OCI-M2 (cell line): Measurements from ENCODE around the gene AHRR.

ENCODE experiments used
- DNase-seq: peaks from one replicate; lab custom pipeline; 2025; ENCODE audit not compliant: unreplicated experiment; lab: John Stamatoyannopoulos, UW

Gene AHRR

DNA sequence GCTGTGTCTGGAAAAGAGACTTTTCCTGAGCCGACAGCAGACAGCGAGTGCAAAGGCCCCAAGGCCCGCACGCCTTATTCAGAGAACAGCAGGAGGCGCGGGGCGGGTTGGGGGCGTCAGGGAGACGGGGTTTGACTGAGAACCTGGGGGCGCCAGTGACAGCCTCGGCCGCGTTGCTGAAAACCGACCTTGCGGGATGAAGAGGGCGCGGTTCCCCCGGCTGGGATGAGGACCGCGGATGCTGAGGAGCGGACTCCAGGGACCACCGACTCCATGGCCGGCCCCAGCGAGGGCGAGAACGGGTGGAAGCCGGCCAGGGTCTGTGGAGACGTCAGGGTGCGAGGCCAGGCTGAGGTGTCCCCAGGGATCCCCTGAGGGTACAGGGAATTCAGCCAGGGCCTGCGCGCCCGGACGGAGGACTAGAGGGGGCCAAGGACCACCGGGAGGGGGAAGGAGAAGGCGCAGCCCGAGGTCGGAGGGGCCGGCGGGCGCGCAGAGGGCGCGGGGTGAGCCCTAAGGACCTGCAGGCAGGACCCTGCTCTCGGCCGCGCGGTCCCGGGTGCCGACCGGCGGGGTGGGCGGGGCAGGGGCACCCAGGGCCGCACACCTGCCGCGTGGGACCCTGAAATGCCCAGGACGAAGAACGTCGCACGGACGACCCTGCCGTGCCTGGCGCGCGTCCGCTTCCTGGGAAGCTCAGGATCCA, 837 bp upstream of the AHRR start:
- DNase-seq: no peak

DNA sequence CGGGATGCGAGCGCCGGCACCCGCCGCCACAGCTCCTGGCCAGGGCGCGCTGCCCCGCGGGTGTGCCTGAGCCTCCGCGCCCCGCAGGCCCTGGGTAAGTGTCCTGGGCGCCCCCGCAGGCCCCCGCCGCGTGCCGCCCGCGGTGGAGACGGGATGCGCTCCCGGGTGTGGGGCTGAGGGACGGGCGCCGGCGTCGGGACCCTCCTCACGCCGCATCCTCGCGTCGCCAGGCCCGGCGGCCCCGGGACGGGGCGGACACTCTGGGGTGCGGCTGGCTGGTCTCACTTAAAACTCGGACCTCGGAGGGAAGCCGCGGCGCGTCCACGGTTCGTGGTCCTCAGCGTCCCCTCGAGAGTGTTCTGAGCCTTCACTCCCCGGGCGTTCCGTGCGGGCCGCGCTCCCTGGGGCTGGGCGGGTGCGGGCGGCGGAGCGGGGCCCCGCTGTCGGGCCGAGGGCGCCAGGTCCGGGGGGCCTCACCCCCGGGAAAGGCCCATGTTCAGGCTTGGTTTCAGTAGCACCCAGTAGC, 275 bp downstream of the AHRR start:
- DNase-seq: no peak

DNA sequence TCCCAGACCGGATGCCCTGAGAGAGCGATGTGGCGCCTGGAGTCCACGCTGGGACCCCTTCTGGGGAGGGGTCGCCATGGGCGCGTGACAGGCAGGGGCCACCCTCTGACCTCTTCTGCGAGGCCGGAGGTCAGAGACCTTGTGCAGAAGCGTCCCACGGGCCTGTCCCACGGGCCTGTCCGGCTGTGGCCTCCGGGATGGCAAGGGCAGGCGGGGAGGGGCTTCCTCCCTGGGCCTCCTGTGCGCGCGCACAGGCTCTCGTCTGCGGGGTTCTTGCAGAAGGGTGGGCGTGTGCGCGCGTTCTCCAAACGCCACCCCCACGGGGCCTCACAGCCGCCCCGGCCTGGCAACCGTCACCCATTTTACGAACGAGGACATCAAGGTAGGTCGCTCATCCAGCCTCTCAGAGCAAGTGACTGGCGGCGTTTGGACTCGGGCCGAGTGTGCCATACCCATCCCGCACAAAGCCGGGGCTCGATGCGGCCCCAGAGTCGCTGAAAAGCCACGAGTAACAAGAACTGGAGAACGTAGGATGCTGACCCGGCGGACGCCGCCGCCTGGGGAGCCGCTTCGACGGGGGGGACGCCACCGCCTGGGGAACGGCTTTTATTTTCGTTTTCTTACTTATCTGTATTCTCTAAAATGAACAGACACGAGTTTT, 897 bp downstream of the AHRR start:
- DNase-seq: no peak

DNA sequence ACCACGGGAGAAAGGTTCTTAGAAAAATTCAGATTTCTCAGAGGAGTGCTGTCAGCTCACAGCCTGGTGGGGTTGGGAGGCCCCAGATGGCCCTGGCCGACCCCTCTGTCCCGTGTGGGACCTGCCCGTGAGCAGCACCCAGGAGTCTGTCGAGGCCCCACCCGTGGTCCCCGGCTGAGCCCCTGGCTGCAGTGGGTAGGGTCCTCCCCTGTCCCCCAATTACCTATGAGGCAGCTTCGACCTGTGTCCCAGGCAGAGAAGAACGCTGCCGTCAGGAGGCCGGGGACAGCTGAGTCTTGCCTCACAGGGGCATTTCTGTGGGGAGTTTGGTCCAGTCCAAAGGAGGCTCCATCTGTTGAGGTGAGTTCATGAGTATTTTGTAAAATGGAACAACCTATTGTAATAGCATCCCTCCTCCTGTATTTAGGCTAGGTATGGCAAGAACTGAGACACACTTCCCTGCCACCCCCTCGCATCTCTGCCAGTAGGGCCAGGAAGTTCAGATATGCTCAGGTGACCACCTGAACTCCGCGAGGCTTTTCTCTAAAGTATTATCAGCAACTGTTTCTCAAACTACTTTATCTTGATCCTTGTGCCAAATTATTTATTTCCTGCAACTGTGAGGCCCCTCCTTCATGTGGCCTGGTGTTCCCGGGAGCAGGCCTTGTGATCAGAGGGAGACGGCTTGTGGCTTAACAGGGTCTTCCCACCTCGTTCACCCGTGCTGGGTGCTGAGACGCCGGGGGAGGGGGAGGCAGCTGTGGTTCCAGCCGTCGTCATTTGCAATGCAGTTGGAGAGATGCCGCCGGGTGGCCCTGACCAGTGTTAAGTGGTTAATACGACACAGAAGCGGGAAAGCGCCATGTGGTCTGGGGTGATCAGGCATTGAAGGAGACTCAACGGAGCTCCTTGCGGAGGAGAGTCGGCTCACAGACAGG, 1.7 kb downstream of the AHRR start:
- DNase-seq: no peak

DNA sequence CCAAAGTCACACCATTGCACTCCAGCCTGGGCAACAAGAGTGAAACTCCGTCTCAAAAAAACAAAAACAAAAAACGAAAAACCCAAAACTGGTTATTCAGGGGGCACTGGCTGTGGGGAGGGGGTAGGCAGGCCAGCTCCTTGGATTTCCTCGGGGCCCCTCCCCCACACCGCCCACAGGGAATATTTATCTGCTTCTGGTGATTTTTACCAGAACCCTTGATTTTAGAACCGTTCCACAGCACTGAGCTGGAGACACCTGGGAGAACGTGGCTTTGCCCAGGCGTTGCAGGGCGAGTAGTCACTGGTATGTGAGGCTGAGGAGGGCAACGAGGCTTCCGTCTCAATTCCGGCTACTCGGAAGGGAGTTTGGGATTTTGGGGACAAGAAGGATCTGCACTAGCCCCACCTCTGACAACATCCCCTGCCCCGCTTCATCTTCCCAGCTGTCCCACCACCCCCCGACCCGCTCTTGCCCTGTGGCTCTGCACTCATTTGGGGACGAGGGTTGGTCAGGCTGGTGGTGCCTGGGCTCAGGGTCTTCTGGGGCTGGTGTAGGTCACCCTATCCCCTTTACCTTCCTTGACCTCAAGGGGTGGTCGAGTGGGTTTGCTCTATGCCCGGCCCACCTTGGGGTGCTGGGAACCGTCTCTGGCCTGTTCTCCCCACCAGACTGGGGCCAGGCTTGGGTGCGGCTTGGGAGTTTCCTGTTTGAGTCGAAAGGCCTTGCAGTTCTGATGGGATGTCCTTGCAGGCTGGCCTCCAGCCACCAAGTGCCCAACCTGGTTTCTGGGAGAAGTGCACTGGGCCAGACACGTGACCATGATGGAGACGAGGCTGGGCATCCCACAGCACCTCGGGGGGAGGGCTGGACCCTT, 3.5 kb downstream of the AHRR start:
- no peak for DNase-seq

DNA sequence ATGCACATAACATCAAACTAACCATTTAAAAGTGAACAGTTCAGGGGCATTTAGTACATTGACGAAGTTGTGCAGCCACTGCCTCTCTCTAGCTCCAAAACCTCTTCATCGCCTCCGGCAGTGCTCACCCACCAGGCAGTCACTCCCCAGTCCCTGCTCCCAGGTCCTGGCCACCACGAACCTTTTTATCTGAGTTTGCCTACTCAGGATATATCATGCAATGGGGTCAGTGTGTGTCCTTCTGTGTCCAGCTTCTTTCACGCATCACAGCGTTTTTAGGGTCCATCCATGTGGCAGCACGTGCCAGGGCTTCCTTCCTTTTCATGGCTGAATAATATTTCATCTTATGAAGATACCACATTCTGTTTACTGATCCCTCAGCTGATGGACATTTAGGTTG, 4.6 kb downstream of the AHRR start:
- no peak for DNase-seq

DNA sequence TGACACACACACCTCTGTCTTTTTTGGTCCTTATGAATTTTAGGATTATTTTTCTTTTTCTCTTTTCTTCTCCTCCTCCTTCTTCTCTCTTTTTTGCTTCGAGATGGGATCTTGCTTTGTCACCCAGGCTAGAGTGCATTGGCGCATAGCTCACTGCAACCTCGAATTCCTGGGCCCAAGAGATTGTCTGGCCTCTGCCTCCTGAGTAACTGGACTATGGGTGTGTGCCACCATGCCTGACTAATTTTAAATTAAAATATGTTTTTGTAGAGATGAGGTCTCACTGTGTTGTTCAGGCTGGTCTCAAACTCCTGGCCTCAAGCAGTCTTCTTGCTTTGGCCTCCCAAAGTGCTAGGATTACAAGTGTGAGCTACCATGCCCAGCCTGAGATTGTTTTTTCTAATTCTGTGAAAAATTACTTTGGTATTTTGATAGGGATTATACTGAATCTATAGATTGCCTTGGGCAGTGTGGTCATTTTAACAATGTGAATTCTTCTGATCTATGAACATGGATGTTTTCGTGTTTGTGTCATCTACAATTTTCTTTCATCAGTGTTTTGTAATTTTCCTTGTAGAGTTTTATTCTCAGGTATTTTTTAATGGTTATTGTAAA, 7.7 kb downstream of the AHRR start:
- no peak for DNase-seq

DNA sequence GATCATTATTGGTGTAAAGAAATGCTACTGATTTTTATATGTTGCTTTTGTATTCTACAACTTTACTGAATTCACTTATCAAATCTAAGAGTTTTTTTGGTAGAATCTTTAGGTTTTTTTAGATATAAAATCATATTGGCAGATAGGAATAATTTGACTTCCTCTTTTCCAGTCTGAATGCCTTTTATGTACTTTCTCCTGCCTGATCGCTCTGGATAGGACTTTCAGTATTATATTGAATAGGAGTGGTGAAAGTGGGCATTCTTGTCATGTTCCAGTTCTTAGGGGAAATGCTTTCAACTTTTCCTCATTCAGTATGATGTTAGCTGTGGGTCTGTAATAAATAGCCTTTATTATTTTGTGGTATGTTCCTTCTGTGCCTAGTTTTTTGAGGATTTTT, 8.3 kb downstream of the AHRR start:
- DNase-seq: no peak

DNA sequence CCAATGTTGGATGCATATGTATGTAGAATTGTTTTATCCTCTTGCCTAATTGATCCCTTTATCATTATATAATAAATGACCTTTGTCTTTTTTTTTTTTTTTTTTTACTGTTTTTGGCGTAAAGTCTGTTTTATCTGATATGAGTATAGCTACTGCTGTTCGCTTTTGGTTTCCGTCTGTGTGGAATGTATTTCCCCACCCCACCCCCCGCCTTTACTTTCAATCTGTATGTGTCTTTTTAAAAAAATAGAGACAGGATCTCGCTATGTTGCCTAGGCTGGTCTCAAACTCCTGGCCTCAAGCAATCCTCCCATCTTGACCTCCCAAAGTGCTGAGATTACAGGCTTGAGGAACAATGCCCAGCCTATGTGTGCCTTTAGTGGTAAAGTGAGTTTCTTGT, 11.3 kb downstream of the AHRR start:
- DNase-seq: no peak

DNA sequence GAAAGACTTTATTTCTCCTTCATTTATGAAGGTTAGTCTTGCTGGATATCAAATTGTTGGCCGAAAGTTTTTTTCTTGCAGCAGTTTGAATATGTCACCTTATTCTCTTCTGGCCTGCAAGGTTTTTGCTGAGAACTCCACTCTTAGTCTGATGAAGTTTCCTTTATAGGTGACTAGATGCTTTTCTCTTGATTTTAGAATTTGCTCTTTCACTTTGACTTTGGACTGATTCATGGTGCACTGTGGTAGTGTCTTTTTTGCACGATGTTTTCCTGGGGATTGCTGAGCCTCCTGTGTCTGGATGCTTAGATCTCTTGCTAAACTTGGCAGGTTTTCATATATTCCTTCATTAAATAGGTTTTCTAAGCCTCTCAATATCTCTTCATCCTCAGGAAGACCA, 12.4 kb downstream of the AHRR start:
- DNase-seq: no peak

DNA sequence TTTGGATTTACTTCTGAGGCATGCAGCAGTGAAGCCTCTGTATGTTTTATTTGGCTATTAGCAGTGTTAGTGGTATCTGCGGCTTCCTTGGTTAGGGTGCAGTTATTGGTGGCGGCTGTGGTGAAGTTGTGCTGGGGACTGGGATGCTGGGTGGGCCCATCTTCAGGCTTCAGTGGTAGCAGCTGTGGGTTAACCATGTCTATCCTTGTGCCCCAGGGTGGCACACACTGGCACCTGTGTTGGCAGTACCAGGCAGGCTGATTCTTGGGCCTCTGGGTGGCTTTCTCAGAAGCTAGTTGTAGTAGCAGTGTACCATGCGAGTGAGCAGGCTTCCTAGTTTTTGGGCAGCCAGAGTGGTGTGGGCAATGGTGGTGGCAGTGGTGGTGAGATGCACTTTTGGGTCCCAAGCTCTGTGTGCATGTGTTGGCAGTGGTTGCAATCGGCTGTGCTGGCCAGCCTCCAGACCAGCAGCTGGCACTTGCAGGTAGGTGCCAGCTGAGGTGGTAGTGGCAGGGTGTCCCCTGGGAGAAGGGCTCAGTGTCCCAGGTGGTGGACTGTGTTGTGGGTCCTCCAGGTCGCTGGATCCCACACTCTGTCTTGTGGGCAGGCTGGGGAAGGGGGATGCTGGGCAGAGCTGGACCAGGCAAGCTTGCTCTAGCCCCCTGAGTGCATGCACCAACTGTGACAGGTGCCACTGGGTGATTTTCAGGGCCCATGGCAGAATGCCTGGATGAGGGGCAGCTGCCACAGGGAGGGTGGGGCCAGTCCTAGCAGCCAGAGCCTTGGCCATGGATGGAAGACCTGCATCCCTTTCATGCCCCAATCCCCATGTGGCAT, 13.6 kb downstream of the AHRR start:
- no peak for DNase-seq

DNA sequence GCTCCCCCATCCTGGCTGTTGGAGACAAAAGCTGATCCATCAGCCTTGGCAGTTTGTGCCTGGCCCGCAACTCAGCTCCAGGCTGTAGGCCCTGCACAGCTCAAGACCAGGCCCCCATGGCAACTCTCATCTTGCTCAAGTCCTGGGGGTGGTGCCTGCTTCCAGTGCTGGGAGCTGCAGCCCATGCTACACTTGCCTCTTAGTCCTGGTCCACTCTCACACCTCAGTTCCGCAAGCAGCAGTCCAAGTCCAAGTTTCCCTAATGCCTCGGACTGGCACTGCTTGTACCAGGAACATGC, 14.2 kb downstream of the AHRR start:
- no peak for DNase-seq

DNA sequence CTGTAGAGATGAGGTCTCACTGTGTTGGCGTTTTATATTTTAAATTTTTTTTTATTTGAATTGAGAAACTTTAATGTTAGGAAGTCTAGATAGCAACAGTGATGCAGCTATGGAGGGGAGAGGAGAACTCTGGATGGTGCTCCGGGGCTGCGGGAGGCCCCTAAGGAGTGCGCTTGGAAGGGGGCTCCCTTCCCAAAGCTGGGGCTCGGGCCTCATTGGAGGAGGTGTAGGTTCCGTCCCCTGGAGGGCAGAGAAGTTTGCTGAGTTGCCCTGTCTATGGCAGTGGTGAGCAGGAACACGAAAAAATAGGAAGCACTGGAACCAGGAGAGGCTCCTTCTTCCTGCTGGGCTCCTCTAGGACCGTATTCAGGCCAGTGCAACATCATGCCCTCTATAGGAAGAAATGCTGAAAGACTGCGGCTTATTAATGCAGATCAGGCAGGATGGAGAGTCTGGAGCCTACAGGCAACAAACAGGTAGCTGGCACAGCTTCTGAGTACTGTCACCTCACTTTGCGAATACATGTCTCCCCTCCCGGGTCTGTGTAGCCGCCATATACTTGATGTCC, 16.1 kb downstream of the AHRR start:
- DNase-seq: no peak

DNA sequence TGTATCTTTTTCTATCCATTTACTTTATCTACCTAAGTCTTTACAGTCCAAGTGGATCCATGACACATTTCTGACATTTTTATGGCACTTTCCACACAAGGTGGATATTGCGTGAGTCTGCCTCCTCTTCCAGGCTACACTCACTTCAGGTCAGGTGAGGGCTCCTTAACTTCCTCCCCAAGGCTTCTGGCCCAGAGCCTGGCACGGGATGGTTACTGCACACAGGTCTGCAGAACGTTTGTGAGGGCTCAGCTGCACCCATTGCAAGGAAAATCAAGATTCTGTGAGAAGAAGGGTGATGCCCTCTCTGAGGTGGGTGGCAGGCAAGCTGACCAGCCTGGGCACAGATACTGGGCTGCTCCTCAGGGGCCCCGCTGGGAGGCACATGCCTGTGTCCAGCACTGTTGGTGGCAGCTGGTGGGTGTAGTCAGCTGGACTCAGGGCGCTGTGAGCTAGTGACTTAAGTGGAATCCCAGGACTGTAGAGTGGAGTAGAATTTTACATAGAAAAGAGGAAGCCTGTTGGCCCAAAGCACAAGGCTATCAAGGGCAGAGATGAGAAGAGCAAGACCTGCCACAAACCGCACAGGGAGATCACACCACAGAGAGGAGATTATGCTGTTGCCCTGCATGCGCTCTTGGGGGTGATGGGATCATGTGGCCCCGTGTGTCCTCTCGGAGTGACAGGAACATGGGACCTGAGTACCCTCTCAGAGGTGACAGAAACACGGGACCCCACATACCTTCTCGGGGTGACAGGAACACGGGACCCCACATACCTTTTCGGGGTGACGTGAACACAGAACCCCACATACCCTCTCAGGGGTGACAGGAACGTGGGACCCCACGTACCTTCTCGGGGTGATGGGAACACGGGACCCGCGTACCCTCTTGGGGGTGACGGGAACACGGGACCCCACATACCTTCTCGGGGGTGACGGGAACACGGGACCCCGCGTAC, 21.3 kb downstream of the AHRR start:
- DNase-seq: no peak

DNA sequence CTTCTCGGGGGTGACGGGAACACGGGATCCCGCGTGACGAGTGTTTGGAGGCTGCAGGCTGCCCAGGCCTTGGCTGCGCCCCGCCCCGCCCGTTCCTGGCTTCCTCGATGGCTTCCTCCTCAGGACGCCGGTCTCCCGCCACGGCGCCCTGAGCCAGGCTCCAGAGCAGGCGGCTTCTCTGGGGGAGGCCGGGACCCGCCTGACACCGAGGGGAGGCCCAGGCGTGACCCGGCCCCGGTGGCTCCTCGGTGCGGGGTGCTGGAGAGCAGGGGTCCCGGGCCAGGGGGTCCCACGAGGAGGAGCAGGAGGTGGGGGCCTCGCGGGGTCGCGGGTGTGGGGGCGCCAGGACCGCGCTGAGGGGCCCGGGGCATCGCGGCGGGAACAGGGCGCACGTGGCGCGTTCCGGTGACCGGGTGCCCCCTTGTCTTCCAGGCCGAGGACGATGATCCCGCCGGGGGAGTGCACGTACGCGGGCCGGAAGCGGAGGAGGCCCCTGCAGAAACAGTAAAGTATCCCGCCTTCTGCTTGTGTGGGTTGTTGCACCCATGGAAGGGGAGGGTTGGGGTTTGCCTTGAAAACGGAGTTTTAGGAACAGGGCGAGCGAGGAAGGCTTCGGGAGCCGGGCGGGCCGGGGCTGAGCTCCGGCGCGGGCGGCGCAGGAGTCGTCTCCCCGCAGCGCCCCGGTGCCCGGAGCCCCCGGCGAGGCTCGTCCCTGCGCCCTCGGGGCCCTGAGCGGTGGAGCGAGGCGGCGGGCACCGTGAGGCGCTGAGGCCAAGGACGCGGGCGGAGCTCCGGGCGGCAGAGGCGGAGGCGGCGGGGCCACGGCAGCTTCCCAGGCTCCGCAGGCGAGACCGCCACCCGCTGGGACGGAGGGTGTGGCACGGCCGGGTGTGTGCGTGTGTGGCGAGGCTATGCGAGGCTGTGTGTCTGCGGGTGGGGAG, 22.2 kb downstream of the AHRR start:
- no peak for DNase-seq

DNA sequence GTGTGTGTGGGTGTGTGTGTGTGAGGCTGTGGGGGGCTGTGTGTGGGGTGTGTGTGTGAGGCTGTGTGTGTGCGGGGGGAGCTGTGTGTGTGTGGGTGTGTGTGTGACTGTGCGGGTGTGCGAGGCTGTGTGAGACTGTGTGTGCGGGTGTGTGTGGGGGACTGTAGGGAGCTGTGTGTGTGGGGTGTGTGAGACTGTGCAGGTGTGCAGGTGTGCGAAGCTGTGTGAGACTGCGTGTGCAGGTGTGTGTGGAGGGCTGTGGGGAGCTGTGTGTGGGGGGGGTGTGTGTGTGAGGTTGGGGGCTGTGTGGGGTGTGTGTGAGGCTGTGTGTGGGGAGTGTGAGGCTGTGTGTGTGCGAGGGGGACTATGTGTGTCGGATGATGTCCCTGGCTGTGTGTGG, 23.2 kb downstream of the AHRR start:
- no peak for DNase-seq
